Activated T-helper 1 cell treated with Interleukin-2 at 50 U/mL for 16 hours (primary cell): ENCODE measurements around the gene GUCY1A2.
"Not testable (repeated sequence)": the region's sequence is repeated elsewhere in the genome, so short reads cannot be mapped to it uniquely, and the experiment has no call there.

Experiments
- DNase-seq: peaks from one replicate; pipeline ENCODE4 v3.0.0-alpha.2; 2020; ENCODE audit warnings: low read depth

GUCY1A2 gene

DNA sequence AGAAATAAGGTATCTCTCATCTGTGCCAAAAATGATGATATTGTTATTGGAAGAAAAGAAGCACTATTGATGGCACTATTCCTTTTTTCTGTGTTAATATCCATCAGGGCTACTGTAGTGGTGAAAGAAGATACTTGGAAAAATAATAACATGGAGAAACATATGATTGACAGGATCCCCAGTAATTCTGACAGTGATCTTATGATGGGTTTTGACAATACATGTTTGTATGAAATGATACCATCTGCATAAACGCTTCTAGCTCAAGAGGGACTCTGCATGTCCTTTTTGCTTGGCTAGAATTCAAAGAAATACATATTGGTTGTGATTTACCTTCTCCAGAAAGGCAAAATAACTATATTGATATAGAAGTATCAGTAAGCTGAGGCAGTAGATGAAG is 178.1 kb downstream of the GUCY1A2 start:
- no peak for DNase-seq

DNA sequence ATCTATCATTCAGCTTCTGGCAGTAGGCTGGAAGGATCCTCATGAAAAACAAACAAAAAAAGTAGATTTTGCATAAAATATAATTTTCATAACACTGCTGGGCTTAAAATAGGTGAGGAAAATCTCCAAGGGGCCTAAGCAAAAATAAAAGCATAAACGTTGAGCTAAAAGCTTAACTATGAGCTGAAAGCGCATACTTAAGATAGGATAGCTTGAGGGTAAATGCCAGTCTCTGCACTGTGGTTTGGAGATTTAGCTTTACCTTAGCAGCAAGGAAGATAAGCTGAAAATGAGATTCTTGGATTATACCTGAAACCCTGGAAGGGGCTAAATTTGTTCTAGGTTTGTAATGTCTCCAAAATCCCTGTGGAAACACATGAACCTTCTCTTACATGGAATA is 183.7 kb downstream of the GUCY1A2 start:
- no peak for DNase-seq

DNA sequence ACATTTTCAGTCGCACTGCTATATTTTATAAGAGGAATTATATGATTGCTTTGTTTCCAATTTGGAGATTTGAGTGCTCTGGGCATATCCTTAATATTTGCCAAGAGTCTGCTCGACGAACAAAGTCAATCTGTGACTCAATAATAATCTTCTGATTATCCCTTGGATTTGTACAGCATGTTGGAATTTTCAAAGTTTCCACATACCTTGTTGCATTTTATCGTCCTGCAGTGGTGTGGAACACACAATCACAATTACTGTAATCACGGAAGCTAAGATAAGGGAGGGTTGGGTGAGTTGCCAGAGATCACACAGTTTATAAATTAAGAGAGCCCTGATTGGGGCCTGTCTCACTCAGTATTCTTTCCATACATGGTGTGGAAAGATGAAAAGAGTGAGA is 189.3 kb downstream of the GUCY1A2 start:
- DNase-seq: no peak

DNA sequence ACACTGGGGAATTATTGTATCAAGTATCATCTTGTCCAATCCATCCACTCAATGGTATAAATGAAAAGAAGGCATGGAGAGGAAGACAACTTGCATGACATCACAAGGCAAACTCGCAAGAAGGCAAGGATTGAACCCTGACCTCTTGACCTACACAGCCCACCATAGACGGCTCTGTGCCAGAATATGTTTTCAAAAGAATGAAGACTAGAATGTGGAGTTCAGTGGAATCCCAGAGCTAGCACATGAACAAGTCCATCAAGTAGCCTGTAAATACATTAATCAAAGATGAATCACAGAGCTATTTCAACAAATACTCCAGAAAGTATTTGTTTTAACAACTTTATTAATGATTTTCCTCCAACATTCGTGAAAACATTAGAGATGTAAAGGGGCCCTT is 189.7 kb downstream of the GUCY1A2 start:
- no peak for DNase-seq

DNA sequence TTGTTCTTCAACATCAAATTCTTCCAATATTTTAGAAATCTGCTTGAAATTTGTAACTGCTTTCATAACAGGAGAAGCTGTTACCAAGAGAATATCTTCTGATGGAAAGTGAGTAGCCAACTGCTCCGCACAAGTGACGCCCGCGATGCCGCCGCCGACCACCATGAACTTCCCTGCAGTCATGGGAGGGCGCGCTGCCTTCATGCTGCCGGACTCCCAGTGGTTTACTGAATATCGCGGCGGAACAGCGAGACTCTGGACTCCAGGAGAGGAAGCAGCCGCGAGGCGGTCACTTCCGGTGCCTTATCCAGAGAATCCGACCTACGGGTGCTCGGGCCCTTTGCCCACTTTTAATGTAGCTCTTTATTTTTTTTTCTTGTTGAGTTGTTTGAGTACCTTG is 190.6 kb downstream of the GUCY1A2 start:
- no peak for DNase-seq

DNA sequence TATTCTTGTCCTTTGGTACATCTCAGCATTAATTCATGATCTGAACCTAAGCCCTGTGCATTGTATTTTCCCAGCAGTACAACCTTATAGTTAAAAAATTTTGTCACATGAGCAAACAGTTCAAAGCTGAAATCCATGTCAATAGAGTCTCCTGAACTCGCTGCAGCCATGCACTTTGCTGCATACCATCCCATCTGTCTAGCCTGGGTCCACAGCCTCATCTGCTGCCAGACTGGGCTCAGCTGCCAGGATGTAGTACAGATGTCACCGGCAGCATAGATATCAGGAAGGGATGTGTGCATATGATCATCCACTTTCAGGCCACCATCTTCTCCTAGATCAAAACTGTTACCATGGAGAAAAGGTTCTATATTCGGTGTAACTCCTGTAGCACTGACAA is 191.7 kb downstream of the GUCY1A2 start:
- not testable (repeated sequence) for DNase-seq

DNA sequence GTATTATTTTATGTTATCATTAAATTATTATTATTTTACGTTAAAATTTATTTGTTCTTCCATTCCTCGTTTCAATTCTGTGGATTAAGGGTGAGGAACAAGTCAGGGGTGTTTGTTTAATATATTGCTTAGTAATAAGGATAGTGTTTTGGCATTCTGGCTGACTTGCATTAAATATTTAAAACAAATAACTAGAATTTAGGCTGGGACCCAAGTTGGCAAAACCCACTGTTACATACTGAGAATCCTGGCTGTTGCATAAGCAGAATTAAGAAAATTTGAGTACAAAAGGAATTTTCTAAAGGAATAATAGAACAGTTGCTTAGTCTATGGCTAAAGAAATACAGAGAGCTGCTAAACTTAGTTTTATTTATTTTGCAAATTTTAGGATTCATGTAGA is 196.4 kb downstream of the GUCY1A2 start:
- DNase-seq: no peak

DNA sequence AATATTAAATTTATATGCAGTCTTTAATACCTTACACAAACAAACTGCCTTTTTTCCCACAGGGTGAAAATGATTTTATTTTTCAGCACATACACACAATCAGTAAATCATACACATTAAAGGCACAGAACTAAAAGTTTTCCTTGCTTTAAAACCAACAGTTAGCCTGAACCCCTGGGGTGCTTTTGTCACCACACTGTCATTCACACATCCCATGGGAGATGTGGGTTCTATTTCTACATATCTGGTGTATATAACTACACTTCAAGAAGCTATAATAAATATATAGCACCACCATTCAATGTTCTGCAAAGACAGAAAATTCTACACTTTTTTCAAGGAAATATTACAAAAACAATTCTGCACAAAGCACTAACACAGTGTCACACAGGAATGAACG is 197.0 kb downstream of the GUCY1A2 start:
- DNase-seq: no peak

DNA sequence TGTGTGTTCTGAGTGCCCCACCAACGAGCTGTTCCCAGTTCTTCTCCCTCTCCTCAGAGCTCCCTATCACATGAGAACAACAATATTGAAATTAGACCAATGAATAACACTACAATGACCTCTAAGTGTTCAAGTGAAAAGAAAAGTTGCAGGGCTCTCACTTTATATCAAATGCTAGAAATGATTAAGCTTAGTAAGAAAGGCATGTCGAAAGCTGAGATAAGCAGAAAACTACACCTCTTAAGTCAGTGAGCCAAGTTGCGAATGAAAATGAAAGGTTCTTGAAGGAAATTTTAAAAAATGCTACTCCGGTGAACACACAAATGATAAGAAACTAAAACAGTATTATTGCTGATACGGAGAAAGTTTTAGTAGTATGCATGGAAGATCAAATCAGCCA is 199.8 kb downstream of the GUCY1A2 start:
- DNase-seq: no peak

DNA sequence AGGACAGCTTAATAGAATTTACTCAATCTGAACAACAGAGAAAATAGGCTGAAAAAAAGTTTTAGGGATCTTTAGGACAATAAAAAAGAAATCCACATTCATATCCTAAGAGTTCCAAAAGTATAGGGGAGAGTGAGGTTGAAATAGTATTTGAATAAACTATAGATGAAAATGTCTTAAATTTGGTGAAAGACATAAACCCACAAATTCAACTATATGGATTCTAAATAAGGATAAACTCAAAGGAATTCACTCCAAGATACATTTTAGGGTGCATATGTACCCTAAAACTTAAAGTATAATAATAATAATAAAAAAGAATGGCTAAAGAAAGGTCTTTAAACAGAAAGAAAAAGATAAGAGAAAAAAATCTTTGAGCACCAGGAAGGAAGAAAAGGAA is 203.1 kb downstream of the GUCY1A2 start:
- DNase-seq: no peak

DNA sequence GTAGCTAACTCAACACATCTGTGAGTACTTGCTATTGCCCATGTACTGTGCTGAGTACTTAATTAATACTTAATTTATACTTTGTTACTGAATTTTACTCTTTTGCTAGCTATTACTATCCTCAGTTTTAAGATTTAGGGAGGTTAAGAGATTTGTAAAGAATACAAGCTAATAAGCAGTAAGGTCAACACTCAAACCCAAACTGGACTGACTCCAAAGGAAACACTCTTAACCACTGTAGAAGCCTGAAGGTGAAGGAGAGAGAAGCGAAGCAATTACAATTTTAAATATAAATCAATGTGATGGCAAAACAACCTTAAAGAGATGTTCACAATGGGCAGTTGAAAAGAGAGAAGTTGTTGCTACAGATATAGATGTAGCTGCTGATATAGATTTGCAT is 204.5 kb downstream of the GUCY1A2 start:
- no peak for DNase-seq

DNA sequence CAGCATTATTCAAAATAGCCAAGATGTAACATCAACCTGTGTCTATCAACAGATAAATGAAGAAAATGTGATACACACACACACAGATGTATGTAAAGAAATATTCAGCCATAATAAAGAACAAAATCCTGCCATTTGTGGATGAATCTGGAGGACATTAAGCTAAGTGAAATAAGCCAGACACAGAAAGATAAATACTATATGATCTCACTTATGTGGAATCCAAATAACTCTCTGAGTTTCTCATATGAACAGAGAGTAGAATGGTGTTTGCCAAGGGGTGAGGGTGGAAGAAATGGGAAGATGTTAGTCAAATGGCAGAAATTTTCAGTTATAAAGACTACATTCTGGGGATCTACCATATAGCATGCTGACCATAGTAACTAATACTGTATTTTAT is 224.2 kb downstream of the GUCY1A2 start:
- no peak for DNase-seq

DNA sequence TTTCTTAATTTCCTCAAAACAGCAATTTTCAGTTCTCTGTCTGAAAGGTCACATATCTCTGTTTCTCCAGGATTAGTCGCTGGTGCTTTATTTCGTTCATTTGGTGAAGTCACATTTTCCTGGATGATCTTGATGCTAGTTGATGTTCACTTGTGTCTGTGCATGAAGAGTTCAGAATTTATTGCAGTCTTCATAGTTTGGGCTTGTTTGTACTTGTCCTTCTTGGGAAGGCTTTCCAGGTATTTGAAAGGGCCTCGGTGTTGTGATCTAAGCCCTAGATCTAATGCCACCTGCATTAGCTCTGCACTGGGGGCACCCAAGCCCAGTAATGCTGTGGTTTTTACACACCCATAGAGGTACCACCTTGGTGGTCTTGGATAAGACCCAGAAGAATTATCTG is 228.9 kb downstream of the GUCY1A2 start:
- DNase-seq: no peak

DNA sequence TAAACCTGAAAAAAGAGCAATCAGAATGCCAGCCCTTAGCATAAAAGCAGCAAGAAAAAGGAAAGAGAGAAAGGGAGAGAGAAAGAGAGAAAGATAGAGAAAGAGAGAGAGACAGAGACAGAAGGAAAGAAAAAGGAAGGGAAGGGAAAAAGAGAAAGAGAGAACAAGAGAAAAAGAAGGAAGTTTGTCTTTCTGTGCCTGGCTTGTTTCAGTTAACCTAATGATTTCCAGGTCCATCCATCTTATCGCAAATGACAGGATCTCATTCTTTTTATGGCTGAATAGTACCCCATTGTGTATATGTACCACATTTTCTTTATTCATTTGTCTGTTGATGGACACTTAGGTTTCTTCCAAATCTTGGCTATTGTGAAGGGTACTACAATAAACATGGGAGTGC is 230.8 kb downstream of the GUCY1A2 start:
- no peak for DNase-seq

DNA sequence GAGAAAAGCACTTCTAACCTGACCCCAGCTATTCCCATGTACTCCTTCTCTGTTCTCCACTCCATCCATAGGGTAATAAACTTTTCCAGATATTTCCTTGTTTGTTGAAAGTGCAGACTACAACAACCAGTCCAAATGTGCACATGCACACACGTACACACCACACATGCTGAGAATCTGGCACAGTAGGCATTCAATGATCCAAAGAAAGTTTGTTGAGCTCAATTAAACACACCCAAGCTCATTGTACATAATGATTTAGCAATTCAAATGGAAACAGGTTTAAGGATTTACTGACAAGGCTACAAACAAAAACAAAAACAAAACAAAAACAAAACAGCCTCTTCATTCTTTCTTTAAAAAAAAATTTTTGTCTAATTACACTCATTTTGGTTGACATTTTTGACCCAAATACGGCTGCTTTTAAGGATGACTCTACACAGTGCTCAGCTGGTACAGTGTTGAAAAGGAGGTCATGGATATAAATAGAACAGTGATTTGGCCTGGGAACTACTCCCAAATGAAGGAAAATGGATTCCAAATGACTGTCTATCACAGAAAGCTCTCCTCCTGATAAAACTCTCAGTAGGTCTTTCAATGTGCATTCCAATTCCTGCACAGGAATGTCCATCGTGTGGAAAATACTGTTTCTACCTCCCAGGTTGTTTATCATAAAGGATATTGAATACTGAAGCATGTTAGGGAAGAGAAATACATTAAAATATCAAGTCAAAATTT is 232.2 kb downstream of the GUCY1A2 start:
- DNase-seq: no peak

DNA sequence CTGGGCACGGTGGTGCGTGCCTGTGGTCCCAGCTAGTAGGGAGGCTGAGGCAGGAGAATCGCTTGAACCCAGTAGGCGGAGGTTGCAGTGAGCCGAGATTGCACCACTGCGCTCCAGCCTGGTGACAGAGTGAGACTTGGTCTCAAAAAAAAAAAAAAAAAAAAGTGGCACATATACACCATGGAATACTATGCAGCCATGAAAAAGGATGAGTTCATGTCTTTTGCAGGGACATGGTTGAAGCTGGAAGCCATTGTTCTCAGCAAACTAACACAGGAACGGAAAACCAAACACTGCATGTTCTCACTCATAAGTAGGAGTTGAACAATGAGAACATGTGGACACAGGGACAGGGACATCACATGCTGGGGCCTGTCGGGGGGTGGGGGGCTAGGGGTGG is 241.0 kb downstream of the GUCY1A2 start:
- DNase-seq: not testable (repeated sequence)

DNA sequence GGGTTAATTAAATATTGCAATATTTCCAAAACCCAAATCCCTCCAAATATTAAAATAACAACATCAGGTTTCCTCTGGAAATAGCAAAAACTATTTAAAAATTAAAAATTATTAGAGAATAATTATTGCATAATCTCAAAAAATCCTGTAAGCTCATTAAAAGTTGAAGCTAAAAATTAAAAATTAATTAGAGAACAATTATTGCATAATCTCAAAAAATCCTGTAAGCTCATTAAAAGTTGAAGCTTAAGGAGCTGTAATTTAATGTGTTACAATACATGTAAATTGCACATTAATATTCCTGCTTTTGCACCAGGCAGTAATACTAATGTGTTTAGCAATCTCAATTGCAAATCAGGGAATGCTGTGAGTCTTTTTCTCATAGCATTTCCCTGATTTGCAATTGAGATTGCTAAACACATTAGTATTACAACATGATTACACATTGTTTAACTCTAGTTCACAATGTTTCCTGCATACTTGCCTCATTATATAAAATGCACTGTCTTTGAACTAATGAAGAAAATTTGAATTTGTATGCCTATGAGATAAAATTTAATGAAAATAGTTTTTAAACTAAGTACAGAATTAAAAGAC is 247.7 kb downstream of the GUCY1A2 start:
- DNase-seq: no peak

DNA sequence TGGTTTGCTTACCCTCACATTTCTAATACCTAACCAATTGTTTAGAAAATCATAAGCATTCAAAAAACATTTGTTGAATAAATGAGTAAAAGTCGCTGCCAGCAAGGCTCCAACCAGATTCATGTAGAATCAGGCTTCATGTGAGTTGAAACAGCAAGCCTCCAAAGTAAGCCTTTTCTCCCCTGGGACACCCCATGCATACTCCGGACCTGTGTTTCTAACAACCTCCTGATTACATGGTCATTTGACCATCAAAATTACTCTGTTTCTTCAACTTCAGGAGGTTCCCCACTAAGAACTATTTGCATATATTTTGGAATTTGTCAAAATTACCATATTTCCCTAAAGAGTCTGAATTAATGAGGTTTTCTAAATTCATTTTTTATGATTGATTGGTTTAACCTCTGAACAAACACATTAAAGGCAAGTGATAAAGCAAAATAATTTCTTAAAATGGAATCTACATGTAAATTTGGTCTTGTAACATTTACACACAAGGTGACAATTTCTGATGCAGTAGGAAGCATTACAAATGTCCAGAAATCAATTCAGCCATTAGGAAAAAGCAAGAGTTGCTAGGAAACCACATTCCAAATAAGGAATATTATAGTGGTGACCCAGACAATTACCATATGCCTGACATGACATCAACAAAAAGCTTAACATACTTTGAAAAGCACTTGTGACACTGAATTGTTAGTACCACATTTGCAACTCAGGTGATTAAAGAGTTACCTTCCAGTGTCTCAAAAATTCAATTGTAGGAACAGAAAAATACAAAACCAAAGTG is 252.6 kb downstream of the GUCY1A2 start:
- no peak for DNase-seq

DNA sequence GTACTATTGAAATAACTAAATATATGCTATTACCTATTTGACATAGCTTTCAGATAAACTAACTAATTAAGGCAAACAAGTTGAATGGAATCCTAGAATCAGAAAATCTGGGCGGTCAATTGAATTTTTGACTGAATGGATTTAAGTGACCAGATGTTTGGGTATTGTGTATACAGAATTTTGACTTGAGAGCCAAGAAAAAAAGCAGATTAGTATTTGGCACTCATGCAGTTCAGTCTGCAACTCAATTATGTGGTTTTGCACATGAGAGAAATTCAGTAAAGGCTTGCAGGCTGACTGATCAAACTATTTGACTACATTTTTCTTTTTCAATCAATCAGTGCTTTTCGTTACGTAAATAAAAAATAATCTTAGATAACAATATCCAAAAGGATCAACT is 254.8 kb downstream of the GUCY1A2 start:
- DNase-seq: no peak

DNA sequence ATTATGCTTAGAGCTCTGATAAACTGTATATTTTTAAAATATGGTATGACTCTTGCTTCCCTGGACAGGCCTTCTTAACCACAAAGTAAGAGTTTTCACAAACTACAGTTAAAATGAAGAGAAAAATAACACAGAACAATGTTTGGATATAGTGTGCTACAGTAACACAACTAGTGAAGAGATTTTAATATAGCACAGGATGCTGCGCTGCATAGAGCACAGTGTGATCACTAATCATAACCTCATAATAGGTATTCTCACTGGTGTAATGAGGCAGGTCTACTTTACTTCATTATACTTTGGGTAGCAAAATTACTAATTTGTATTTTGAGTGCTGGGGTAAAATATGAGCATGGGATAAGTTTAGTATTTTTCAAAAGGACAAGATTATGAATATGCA is 256.5 kb downstream of the GUCY1A2 start:
- no peak for DNase-seq

DNA sequence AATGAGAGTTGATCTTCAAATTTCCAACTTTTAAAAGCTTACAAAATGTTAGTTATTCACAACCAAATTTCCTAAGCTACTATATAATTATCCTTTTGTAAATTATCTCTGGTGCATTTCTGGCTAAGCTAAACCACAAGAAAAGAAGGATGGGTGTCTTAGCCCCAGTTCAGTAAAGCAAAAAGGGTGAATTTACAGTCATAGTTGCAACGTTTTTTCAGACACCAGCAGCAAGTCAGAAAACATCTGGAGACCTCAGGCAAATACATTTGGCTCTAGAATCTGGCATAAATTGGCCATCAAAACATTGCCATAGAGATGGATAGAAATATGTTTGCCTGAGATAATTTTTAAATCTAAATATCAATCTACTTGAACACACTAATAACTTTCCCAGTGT is 257.0 kb downstream of the GUCY1A2 start:
- DNase-seq: no peak

DNA sequence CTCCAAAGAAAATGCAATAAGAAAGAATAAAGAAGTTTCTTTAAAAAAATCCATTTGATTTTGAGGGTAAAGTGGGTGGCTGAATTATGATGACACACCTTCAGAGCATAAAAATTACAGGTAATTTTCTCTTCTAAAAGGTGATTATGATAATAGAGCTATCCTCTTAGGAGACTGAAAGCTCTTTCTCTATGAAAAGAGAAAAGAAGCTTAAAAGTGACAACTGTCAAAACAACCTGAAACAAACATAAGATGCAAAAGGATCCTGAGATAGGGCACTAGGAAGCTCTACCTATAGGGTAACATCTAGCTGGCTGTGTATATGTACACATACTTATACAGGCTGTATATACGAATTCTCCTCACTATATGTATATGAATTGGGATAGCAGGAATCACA is 270.2 kb downstream of the GUCY1A2 start:
- DNase-seq: no peak

DNA sequence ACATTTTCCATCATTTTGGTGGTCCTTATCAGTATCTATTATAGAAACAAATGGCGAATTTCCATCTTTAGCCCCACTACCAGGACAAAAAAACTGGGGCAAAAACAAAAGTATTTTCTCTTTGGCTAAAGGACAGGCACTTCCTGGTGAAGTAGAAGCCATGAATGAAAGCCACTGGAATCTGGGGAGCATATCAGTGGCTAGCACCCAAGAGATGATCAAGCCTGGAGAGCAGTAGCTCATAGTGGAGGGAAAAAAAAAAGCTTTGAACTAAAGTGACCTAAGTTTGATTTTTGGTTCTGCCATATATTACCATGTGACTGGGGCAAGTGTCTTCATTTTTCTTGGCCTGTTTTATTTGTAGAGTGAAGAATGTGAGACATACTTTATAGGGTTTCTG is 272.3 kb downstream of the GUCY1A2 start:
- no peak for DNase-seq
